ENCODE results near the gene SLIT3.

SLIT3 gene

GRCh38 chr5:169029661-169030274 is 271.2 kb downstream of the SLIT3 start:
- no peak for DNase-seq (ENCODE audit: low spot score)

GRCh38 chr5:169029037-169029436 is 271.9 kb downstream of the SLIT3 start:
- DNase-seq (ENCODE audit: low spot score): no peak

GRCh38 chr5:169027501-169028061 is 273.4 kb downstream of the SLIT3 start:
- DNase-seq (ENCODE audit: low spot score): no peak

GRCh38 chr5:169025491-169025890 is 275.4 kb downstream of the SLIT3 start:
- DNase-seq (ENCODE audit: low spot score): no peak

- DNase-seq (ENCODE audit: low spot score): no peak
Measured at GRCh38 chr5:169024421-169024820, 276.5 kb downstream of the SLIT3 start.

GRCh38 chr5:169022718-169023117 is 278.2 kb downstream of the SLIT3 start:
- DNase-seq (ENCODE audit: low spot score): no peak

- DNase-seq (ENCODE audit: low spot score): no peak
Measured at GRCh38 chr5:169020102-169020501, 280.8 kb downstream of the SLIT3 start.

GRCh38 chr5:169018925-169019324 is 282.0 kb downstream of the SLIT3 start:
- no peak for DNase-seq (ENCODE audit: low spot score)

GRCh38 chr5:169015991-169016390 is 284.9 kb downstream of the SLIT3 start:
- DNase-seq (ENCODE audit: low spot score): no peak

GRCh38 chr5:169013846-169014245 is 287.1 kb downstream of the SLIT3 start:
- no peak for DNase-seq (ENCODE audit: low spot score)

GRCh38 chr5:169013208-169013728 is 287.7 kb downstream of the SLIT3 start:
- no peak for DNase-seq (ENCODE audit: low spot score)

GRCh38 chr5:169012450-169012849 is 288.5 kb downstream of the SLIT3 start:
- DNase-seq (ENCODE audit: low spot score): no peak

GRCh38 chr5:169011451-169011850 is 289.5 kb downstream of the SLIT3 start:
- DNase-seq (ENCODE audit: low spot score): no peak

GRCh38 chr5:169011009-169011408 is 289.9 kb downstream of the SLIT3 start:
- no peak for DNase-seq (ENCODE audit: low spot score)

- no peak for DNase-seq (ENCODE audit: low spot score)
Measured at GRCh38 chr5:169009123-169009522, 291.8 kb downstream of the SLIT3 start.

GRCh38 chr5:169006842-169007790 is 293.8 kb downstream of the SLIT3 start:
- DNase-seq (ENCODE audit: low spot score): no peak

- DNase-seq (ENCODE audit: low spot score): no peak
Measured at GRCh38 chr5:169004551-169004950, 296.4 kb downstream of the SLIT3 start.

GRCh38 chr5:169003721-169004541 is 297.0 kb downstream of the SLIT3 start:
- no peak for DNase-seq (ENCODE audit: low spot score)

- DNase-seq (ENCODE audit: low spot score): no peak
Measured at GRCh38 chr5:169002953-169003555, 297.9 kb downstream of the SLIT3 start.

- DNase-seq (ENCODE audit: low spot score): no peak
Measured at GRCh38 chr5:169001394-169001793, 299.5 kb downstream of the SLIT3 start.

GRCh38 chr5:168995024-168995423 is 305.9 kb downstream of the SLIT3 start:
- no peak for DNase-seq (ENCODE audit: low spot score)

GRCh38 chr5:168992687-168993086 is 308.3 kb downstream of the SLIT3 start:
- DNase-seq (ENCODE audit: low spot score): no peak
